GM21723 (cell line): ENCODE data around the gene RPL36AL.

ENCODE experiments used
- ATAC-seq: cut with Tn5 transposase; IDR thresholded peaks from one replicate; pipeline ENCODE4 v1.9.1; 2021; ENCODE audit warnings: mild to moderate bottlenecking, moderate library complexity; ENCODE audit not compliant: unreplicated experiment

The RPL36AL gene

GRCh38 chr14:49582113-49582977 lies 38.1 kb downstream of the RPL36AL start:
- ATAC-seq: no peak

- no peak for ATAC-seq
These were observed 39.0 kb downstream of the RPL36AL start for GRCh38 chr14:49581209-49582112.

- no peak for ATAC-seq
These were observed 40.6 kb downstream of the RPL36AL start for GRCh38 chr14:49579841-49580240.

- no peak for ATAC-seq
These were observed 42.3 kb downstream of the RPL36AL start for GRCh38 chr14:49578141-49578540.

- ATAC-seq: no peak
These were observed 46.4 kb downstream of the RPL36AL start for GRCh38 chr14:49574038-49574437.

- ATAC-seq: no peak
These were observed 51.1 kb downstream of the RPL36AL start for GRCh38 chr14:49569281-49569680.
